Non-pigmented ciliary epithelial cell (primary cell): ENCODE measurements around the gene RAPGEF2.

Experiments
- DNase-seq: peaks from one replicate; pipeline ENCODE4 v3.0.0-alpha.2; 2010; ENCODE audit warnings: low read depth

RAPGEF2 gene

GRCh38 chr4:159317203-159317602 lies 214.3 kb downstream of the RAPGEF2 start:
- DNase-seq, result no peak

- DNase-seq, result no peak
Measured at GRCh38 chr4:159319027-159319426, 216.1 kb downstream of the RAPGEF2 start.

GRCh38 chr4:159326480-159326879 lies 223.6 kb downstream of the RAPGEF2 start:
- DNase-seq, result no peak

GRCh38 chr4:159328766-159329165 lies 225.9 kb downstream of the RAPGEF2 start:
- no peak for DNase-seq

- no peak for DNase-seq
Measured at GRCh38 chr4:159334461-159334860, 231.6 kb downstream of the RAPGEF2 start.

GRCh38 chr4:159337041-159337440 lies 234.2 kb downstream of the RAPGEF2 start:
- no peak for DNase-seq

- DNase-seq, result no peak
Measured at GRCh38 chr4:159341522-159341921, 238.6 kb downstream of the RAPGEF2 start.

GRCh38 chr4:159342374-159342773 lies 239.5 kb downstream of the RAPGEF2 start:
- no peak for DNase-seq

- DNase-seq, result no peak
Measured at GRCh38 chr4:159343116-159343515, 240.2 kb downstream of the RAPGEF2 start.

- no peak for DNase-seq
Measured at GRCh38 chr4:159344877-159345276, 242.0 kb downstream of the RAPGEF2 start.

- no peak for DNase-seq
Measured at GRCh38 chr4:159346681-159347080, 243.8 kb downstream of the RAPGEF2 start.

- DNase-seq, result no peak
Measured at GRCh38 chr4:159347813-159348212, 244.9 kb downstream of the RAPGEF2 start.

- DNase-seq, result no peak
Measured at GRCh38 chr4:159349332-159349731, 246.5 kb downstream of the RAPGEF2 start.

- no peak for DNase-seq
Measured at GRCh38 chr4:159352609-159353008, 249.7 kb downstream of the RAPGEF2 start.

GRCh38 chr4:159353422-159354116 lies 250.7 kb downstream of the RAPGEF2 start:
- no peak for DNase-seq

GRCh38 chr4:159355466-159355865 lies 252.6 kb downstream of the RAPGEF2 start:
- no peak for DNase-seq

- DNase-seq, result no peak
Measured at GRCh38 chr4:159357350-159357749, 254.5 kb downstream of the RAPGEF2 start.

- peak; percentile 49 for DNase-seq
Measured at GRCh38 chr4:159358226-159358625, 255.3 kb downstream of the RAPGEF2 start.

GRCh38 chr4:159360549-159360948 lies 257.7 kb downstream of the RAPGEF2 start:
- peak; percentile 78 for DNase-seq

GRCh38 chr4:159363361-159363760 lies 260.5 kb downstream of the RAPGEF2 start:
- no peak for DNase-seq

- no peak for DNase-seq
Measured at GRCh38 chr4:159366966-159367780, 264.3 kb downstream of the RAPGEF2 start.

- DNase-seq, result no peak
Measured at GRCh38 chr4:159367781-159368080, 264.9 kb downstream of the RAPGEF2 start.

GRCh38 chr4:159368320-159368719 lies 265.4 kb downstream of the RAPGEF2 start:
- no peak for DNase-seq

- DNase-seq, result no peak
Measured at GRCh38 chr4:159369256-159369655, 266.4 kb downstream of the RAPGEF2 start.
